Liver (tissue), 3 donors: ENCODE data around the gene PDZD8.

Experiments
- EGR1 ChIP-seq, 2 donors: IDR thresholded peaks; 2 replicates each; pipeline ENCODE4 v1.6.1; 2016 to 2018; ENCODE audit warnings: antibody characterized with exemption in 2 of 2, low read depth in 2 of 2
- GABPA ChIP-seq, 2 donors: IDR thresholded peaks in 1 of 2; conservative IDR thresholded peaks in 1 of 2; 2 replicates each; pipeline ENCODE4 v1.6.1; 2016; ENCODE audit warnings: antibody characterized with exemption in 2 of 2, mild to moderate bottlenecking in 1 of 2, moderate library complexity in 1 of 2
- MAX ChIP-seq: IDR thresholded peaks from 2 replicates; pipeline ENCODE4 v1.6.1; 2016; ENCODE audit warnings: antibody characterized with exemption
- NR2F2 ChIP-seq: IDR thresholded peaks from 2 replicates; pipeline ENCODE4 v1.6.1; 2016; ENCODE audit warnings: antibody characterized with exemption
- RAD21 ChIP-seq, 2 donors: IDR thresholded peaks; 2 replicates each; pipeline ENCODE4 v1.6.1; 2016; ENCODE audit warnings: antibody characterized with exemption in 2 of 2, mild to moderate bottlenecking in 2 of 2
- RXRA ChIP-seq, 2 donors: IDR thresholded peaks; 2 replicates each; pipeline ENCODE4 v1.6.1; 2017 to 2018; ENCODE audit warnings: antibody characterized with exemption in 2 of 2, mild to moderate bottlenecking in 1 of 2
- SP1 ChIP-seq: IDR thresholded peaks from 2 replicates; pipeline ENCODE4 v1.6.1; 2018; ENCODE audit warnings: antibody characterized with exemption, mild to moderate bottlenecking
- TAF1 ChIP-seq: conservative IDR thresholded peaks from 2 replicates; pipeline ENCODE4 v1.6.1; 2016; ENCODE audit warnings: antibody characterized with exemption, mild to moderate bottlenecking
- YY1 ChIP-seq: IDR thresholded peaks from 2 replicates; pipeline ENCODE4 v1.6.1; 2016; ENCODE audit warnings: antibody characterized with exemption, mild to moderate bottlenecking
- ZBTB33 ChIP-seq: IDR thresholded peaks from 2 replicates; pipeline ENCODE4 v1.6.1; 2016; ENCODE audit warnings: antibody characterized with exemption
- TF ChIP-seq, protein P1 (sequence below): IDR thresholded peaks from 2 replicates; pipeline ENCODE4 v1.6.1; 2016; ENCODE audit warnings: antibody characterized with exemption
- TF ChIP-seq, protein P2 (sequence below): IDR thresholded peaks from 2 replicates; pipeline ENCODE4 v1.6.1; 2016; ENCODE audit warnings: antibody characterized with exemption, mild to moderate bottlenecking
- TF ChIP-seq, protein P3 (sequence below): fragments of 150-350 bp; IDR thresholded peaks from 2 replicates; pipeline ENCODE4 v1.5.1; 2017; ENCODE audit warnings: improper control_type of control experiment, low read depth, low read length; ENCODE audit not compliant: missing input control
- donor health status: healthy.
- donor health status: healthy.

DNA sequence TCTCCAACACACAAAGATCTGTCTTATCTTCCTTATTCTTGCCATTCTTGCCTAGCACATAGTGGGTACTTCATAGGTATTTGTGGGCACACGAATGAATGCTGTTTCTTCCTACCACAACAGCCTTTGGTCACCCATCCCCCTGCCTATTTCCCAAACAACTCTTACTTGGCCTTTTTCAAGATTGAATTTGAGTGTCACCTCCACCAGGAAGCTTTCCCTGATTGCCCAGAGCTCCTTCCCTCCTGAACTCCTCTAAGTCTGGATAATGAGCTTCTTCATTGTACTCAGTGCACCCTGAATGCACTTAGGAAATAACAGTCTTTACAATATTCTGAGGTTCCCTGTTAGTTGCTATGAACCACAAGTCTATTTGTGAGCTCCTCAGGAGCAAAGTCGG, 11.6 kb upstream of the PDZD8 start:
- TF ChIP-seq, protein P1, sequence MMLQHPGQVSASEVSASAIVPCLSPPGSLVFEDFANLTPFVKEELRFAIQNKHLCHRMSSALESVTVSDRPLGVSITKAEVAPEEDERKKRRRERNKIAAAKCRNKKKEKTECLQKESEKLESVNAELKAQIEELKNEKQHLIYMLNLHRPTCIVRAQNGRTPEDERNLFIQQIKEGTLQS: no peak
- TF ChIP-seq, protein P2, sequence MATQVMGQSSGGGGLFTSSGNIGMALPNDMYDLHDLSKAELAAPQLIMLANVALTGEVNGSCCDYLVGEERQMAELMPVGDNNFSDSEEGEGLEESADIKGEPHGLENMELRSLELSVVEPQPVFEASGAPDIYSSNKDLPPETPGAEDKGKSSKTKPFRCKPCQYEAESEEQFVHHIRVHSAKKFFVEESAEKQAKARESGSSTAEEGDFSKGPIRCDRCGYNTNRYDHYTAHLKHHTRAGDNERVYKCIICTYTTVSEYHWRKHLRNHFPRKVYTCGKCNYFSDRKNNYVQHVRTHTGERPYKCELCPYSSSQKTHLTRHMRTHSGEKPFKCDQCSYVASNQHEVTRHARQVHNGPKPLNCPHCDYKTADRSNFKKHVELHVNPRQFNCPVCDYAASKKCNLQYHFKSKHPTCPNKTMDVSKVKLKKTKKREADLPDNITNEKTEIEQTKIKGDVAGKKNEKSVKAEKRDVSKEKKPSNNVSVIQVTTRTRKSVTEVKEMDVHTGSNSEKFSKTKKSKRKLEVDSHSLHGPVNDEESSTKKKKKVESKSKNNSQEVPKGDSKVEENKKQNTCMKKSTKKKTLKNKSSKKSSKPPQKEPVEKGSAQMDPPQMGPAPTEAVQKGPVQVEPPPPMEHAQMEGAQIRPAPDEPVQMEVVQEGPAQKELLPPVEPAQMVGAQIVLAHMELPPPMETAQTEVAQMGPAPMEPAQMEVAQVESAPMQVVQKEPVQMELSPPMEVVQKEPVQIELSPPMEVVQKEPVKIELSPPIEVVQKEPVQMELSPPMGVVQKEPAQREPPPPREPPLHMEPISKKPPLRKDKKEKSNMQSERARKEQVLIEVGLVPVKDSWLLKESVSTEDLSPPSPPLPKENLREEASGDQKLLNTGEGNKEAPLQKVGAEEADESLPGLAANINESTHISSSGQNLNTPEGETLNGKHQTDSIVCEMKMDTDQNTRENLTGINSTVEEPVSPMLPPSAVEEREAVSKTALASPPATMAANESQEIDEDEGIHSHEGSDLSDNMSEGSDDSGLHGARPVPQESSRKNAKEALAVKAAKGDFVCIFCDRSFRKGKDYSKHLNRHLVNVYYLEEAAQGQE: no peak
- TF ChIP-seq NR2F2: no peak
- TF ChIP-seq RAD21 (IDR thresholded peaks at IDR 0.05): no peak
- TF ChIP-seq, protein P3, sequence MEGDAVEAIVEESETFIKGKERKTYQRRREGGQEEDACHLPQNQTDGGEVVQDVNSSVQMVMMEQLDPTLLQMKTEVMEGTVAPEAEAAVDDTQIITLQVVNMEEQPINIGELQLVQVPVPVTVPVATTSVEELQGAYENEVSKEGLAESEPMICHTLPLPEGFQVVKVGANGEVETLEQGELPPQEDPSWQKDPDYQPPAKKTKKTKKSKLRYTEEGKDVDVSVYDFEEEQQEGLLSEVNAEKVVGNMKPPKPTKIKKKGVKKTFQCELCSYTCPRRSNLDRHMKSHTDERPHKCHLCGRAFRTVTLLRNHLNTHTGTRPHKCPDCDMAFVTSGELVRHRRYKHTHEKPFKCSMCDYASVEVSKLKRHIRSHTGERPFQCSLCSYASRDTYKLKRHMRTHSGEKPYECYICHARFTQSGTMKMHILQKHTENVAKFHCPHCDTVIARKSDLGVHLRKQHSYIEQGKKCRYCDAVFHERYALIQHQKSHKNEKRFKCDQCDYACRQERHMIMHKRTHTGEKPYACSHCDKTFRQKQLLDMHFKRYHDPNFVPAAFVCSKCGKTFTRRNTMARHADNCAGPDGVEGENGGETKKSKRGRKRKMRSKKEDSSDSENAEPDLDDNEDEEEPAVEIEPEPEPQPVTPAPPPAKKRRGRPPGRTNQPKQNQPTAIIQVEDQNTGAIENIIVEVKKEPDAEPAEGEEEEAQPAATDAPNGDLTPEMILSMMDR: no peak
- TF ChIP-seq GABPA (IDR thresholded peaks at IDR 0.05 in 1 of 2, conservative IDR thresholded peaks at IDR 0.05 in 1 of 2): no peak
- TF ChIP-seq TAF1: no peak
- no peak for TF ChIP-seq ZBTB33
- TF ChIP-seq MAX: no peak
- no peak for TF ChIP-seq YY1
- no peak for TF ChIP-seq SP1
- no peak for TF ChIP-seq EGR1 (IDR thresholded peaks at IDR 0.05; ENCODE audit: low read depth in 2 of 2)
- no peak for TF ChIP-seq RXRA (IDR thresholded peaks at IDR 0.05)
